Measurements from ENCODE around the gene UBAC2.

The UBAC2 gene

DNA sequence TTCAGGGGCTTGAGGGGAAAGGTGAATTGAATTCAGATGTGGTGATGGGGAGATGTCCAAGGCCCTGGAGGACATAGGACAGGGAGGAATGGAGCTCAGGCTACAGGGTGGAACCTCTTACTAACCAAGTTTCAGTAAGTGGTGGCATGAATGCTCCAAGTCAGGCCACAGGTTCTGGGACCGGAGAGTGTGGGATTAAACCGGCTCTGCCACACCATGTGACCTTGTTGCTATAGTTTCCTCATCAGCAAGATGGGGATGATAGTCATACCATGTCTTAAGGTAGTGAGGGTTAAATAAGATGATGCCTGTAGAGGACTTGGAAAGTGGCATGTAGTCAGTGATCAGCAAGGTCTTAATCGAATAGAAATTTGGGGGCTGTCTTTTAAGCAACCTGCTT, 90.2 kb downstream of the UBAC2 start:
- Histone ChIP-seq H3K9ac (ENCODE audit: low read depth, low read length) (no peak overlapping the region), H3K4me1 (ENCODE audit: insufficient read depth, low read length) (no peaks in the 10 kb centered on the region), H3K27ac (ENCODE audit: low read length) (no peak overlapping the region), H3K27me3 (ENCODE audit: insufficient read depth, low read length) (no peaks in the 10 kb centered on the region), H3K4me3 (ENCODE audit: low read length) (no peak overlapping the region), H3K9me3 (ENCODE audit: insufficient read depth, low read depth, low read length) (no peaks in the 10 kb centered on the region), H3K36me3 (ENCODE audit: insufficient read depth, low read depth, low read length) (0 out of 2 replicates have a peak, but pooled peaks cover 5% of the 10 kb centered on the region)

- Histone ChIP-seq H3K9ac (ENCODE audit: low read depth, low read length) (no peak overlapping the region), H3K36me3 (ENCODE audit: insufficient read depth, low read depth, low read length) (0 out of 2 replicates have a peak, but pooled peaks cover 5% of the 10 kb centered on the region), H3K27me3 (ENCODE audit: insufficient read depth, low read length) (no peaks in the 10 kb centered on the region), H3K27ac (ENCODE audit: low read length) (no peak overlapping the region), H3K4me3 (ENCODE audit: low read length) (no peak overlapping the region), H3K9me3 (ENCODE audit: insufficient read depth, low read depth, low read length) (no peaks in the 10 kb centered on the region), H3K4me1 (ENCODE audit: insufficient read depth, low read length) (no peaks in the 10 kb centered on the region)
Measured at GRCh38 chr13:99293178-99293577, 92.5 kb downstream of the UBAC2 start.

DNA sequence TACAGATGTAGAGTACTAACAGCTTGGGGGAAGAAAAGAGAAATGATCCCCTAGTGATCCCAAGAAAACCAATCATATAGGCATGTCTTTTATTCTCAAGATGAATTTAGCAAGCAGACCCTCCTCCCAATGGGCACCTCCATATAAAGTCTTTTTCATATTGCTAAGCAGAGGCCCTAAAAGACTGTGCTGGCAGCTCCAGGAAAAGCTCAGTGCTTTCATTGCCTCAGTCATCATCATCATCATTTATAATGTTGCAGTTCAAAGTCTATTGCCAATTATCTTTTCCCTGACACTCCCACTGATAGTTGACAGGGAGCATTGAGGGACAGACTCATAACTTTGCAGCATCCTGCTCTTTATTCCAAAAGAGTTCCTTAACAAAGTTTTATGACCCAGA, 93.5 kb downstream of the UBAC2 start:
- H3K9ac ChIP-seq (ENCODE audit: low read depth, low read length): no peak overlapping the region
- no peak overlapping the region for H3K27ac ChIP-seq (ENCODE audit: low read length)
- H3K4me3 ChIP-seq (ENCODE audit: low read length): no peak overlapping the region
- H3K4me1 ChIP-seq (ENCODE audit: insufficient read depth, low read length): no peaks in the 10 kb centered on the region
- no peaks in the 10 kb centered on the region for H3K27me3 ChIP-seq (ENCODE audit: insufficient read depth, low read length)
- H3K36me3 ChIP-seq (ENCODE audit: insufficient read depth, low read depth, low read length): 0 out of 2 replicates have a peak, but pooled peaks cover 5% of the 10 kb centered on the region
- H3K9me3 ChIP-seq (ENCODE audit: insufficient read depth, low read depth, low read length): no peaks in the 10 kb centered on the region

DNA sequence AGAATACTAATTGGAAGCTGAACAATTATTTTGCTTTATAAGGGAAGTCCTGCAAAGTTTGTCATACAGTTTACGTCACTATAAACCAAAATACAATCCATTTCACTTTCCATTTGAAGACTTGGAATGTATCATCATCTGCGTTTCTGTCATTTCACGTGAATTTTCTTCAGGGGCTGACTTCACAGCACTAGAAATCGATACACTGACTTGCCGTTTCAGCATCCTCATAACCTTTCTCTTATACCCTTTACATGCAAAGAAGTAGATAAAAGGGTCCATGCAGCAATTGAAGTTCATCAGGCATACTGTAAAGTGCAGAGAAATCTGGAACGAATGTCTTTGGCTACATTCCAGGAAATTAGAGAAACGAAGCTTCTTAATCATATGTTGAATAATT, 94.3 kb downstream of the UBAC2 start:
- Histone ChIP-seq H3K27ac (ENCODE audit: low read length) (no peak overlapping the region), H3K9ac (ENCODE audit: low read depth, low read length) (no peak overlapping the region), H3K4me3 (ENCODE audit: low read length) (no peak overlapping the region), H3K27me3 (ENCODE audit: insufficient read depth, low read length) (no peaks in the 10 kb centered on the region), H3K9me3 (ENCODE audit: insufficient read depth, low read depth, low read length) (no peaks in the 10 kb centered on the region), H3K36me3 (ENCODE audit: insufficient read depth, low read depth, low read length) (0 out of 2 replicates have a peak, but pooled peaks cover 5% of the 10 kb centered on the region), H3K4me1 (ENCODE audit: insufficient read depth, low read length) (no peaks in the 10 kb centered on the region)

GRCh38 chr13:99295488-99296252, 95.0 kb downstream of the UBAC2 start:
- Histone ChIP-seq H3K4me1 (ENCODE audit: insufficient read depth, low read length) (no peaks in the 10 kb centered on the region), H3K4me3 (ENCODE audit: low read length) (no peak overlapping the region), H3K9ac (ENCODE audit: low read depth, low read length) (no peak overlapping the region), H3K36me3 (ENCODE audit: insufficient read depth, low read depth, low read length) (0 out of 2 replicates have a peak, but pooled peaks cover 5% of the 10 kb centered on the region), H3K9me3 (ENCODE audit: insufficient read depth, low read depth, low read length) (no peaks in the 10 kb centered on the region), H3K27ac (ENCODE audit: low read length) (no peak overlapping the region), H3K27me3 (ENCODE audit: insufficient read depth, low read length) (no peaks in the 10 kb centered on the region)

DNA sequence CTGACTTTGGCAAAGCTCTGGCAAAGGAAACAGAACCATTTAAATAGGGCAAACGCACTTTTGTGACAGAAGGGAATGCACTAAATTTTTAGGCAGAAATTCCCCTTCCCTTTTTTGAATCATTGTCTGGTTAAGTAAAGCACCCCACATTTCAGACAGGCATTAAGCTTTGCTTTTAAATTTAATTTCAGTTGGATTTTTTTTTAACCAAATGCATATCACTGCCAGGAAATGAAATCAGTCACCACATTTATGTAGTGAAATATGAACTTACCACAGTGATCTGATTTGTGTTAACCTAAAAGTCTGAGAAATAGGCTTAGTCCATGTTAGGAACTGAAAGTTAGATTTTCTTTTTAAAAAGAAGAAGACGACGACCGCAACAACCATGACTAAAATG, 95.7 kb downstream of the UBAC2 start:
- no peaks in the 10 kb centered on the region for H3K27me3 ChIP-seq (ENCODE audit: insufficient read depth, low read length)
- H3K9me3 ChIP-seq (ENCODE audit: insufficient read depth, low read depth, low read length): no peaks in the 10 kb centered on the region
- H3K9ac ChIP-seq (ENCODE audit: low read depth, low read length): no peak overlapping the region
- 0 out of 2 replicates have a peak, but pooled peaks cover 5% of the 10 kb centered on the region for H3K36me3 ChIP-seq (ENCODE audit: insufficient read depth, low read depth, low read length)
- H3K4me3 ChIP-seq (ENCODE audit: low read length): no peak overlapping the region
- no peak overlapping the region for H3K27ac ChIP-seq (ENCODE audit: low read length)
- no peaks in the 10 kb centered on the region for H3K4me1 ChIP-seq (ENCODE audit: insufficient read depth, low read length)

GRCh38 chr13:99297331-99297730, 96.7 kb downstream of the UBAC2 start:
- H3K4me3 ChIP-seq (ENCODE audit: low read length): no peak overlapping the region
- H3K9me3 ChIP-seq (ENCODE audit: insufficient read depth, low read depth, low read length): no peaks in the 10 kb centered on the region
- H3K4me1 ChIP-seq (ENCODE audit: insufficient read depth, low read length): no peaks in the 10 kb centered on the region
- 0 out of 2 replicates have a peak, but pooled peaks cover 5% of the 10 kb centered on the region for H3K36me3 ChIP-seq (ENCODE audit: insufficient read depth, low read depth, low read length)
- H3K27ac ChIP-seq (ENCODE audit: low read length): no peak overlapping the region
- H3K9ac ChIP-seq (ENCODE audit: low read depth, low read length): no peak overlapping the region
- H3K27me3 ChIP-seq (ENCODE audit: insufficient read depth, low read length): no peaks in the 10 kb centered on the region

- Histone ChIP-seq H3K27me3 (ENCODE audit: insufficient read depth, low read length) (no peaks in the 10 kb centered on the region), H3K4me1 (ENCODE audit: insufficient read depth, low read length) (no peaks in the 10 kb centered on the region), H3K4me3 (ENCODE audit: low read length) (no peak overlapping the region), H3K9me3 (ENCODE audit: insufficient read depth, low read depth, low read length) (no peaks in the 10 kb centered on the region), H3K9ac (ENCODE audit: low read depth, low read length) (no peak overlapping the region), H3K27ac (ENCODE audit: low read length) (no peak overlapping the region), H3K36me3 (ENCODE audit: insufficient read depth, low read depth, low read length) (0 out of 2 replicates have a peak, but pooled peaks cover 5% of the 10 kb centered on the region)
Measured at GRCh38 chr13:99298056-99298455, 97.4 kb downstream of the UBAC2 start.

GRCh38 chr13:99299256-99299919, 98.7 kb downstream of the UBAC2 start:
- Histone ChIP-seq H3K36me3 (ENCODE audit: insufficient read depth, low read depth, low read length) (0 out of 2 replicates have a peak, but pooled peaks cover 5% of the 10 kb centered on the region), H3K9me3 (ENCODE audit: insufficient read depth, low read depth, low read length) (no peaks in the 10 kb centered on the region), H3K27ac (ENCODE audit: low read length) (no peak overlapping the region), H3K4me1 (ENCODE audit: insufficient read depth, low read length) (no peaks in the 10 kb centered on the region), H3K27me3 (ENCODE audit: insufficient read depth, low read length) (no peaks in the 10 kb centered on the region), H3K9ac (ENCODE audit: low read depth, low read length) (no peak overlapping the region), H3K4me3 (ENCODE audit: low read length) (no peak overlapping the region)

GRCh38 chr13:99299920-99300341, 99.3 kb downstream of the UBAC2 start:
- Histone ChIP-seq H3K27me3 (ENCODE audit: insufficient read depth, low read length) (no peaks in the 10 kb centered on the region), H3K36me3 (ENCODE audit: insufficient read depth, low read depth, low read length) (0 out of 2 replicates have a peak, but pooled peaks cover 3% of the 10 kb centered on the region), H3K4me3 (ENCODE audit: low read length) (no peak overlapping the region), H3K27ac (ENCODE audit: low read length) (no peak overlapping the region), H3K9ac (ENCODE audit: low read depth, low read length) (no peak overlapping the region), H3K9me3 (ENCODE audit: insufficient read depth, low read depth, low read length) (no peaks in the 10 kb centered on the region), H3K4me1 (ENCODE audit: insufficient read depth, low read length) (no peaks in the 10 kb centered on the region)

DNA sequence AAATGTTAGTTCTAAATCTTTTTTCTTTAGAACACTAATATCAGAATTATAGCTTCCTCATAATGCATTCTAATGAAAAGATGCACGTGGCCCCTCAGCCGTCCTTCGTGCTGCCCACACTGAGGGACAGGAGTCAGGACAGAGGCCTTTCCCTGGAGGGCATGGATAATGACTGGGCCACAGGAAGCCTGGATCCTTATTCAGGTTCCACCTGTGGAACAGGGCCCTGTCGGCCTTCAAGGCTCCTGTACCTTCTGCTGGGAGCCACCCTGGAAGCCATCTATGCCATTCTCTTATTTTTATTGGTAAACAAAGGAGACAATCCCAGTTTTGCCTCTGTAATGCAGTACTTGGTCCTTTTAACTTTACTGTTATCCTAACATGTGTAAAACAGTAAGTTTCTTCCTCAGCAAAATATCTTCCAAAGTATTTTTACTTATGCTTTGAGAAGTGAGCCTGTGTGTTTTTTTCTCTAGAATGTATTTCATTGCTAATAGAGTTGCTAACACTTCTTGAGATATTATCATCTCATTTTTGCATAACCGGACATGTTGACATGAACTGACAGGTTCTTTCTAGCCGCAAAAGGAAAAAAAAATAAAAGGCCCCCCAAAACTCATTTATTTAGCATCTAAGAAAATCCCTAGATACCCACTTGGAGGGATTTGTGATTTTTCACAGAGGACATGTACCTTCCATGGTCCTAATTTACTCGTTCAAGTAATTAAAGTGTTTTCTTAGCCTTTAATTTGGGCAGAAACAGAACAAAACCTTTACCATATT, 100.6 kb downstream of the UBAC2 start:
- H3K36me3 ChIP-seq (ENCODE audit: insufficient read depth, low read depth, low read length): no peaks in the 10 kb centered on the region
- no peaks in the 10 kb centered on the region for H3K9me3 ChIP-seq (ENCODE audit: insufficient read depth, low read depth, low read length)
- no peaks in the 10 kb centered on the region for H3K4me1 ChIP-seq (ENCODE audit: insufficient read depth, low read length)
- no peak overlapping the region for H3K4me3 ChIP-seq (ENCODE audit: low read length)
- no peak overlapping the region for H3K27ac ChIP-seq (ENCODE audit: low read length)
- H3K9ac ChIP-seq (ENCODE audit: low read depth, low read length): no peak overlapping the region
- no peaks in the 10 kb centered on the region for H3K27me3 ChIP-seq (ENCODE audit: insufficient read depth, low read length)
